Fibroblast of skin of left biceps (primary cell): ENCODE measurements around the gene TYW1B.
"Not testable (repeated sequence)": the region's sequence is repeated elsewhere in the genome, so short reads cannot be mapped to it uniquely, and the experiment has no call there.

Source experiments
- DNase-seq, 2 experiments: peaks; one replicate each; pipeline ENCODE4 v3.0.0-alpha.2; 2013; ENCODE audit warnings: low read depth in 2 of 2

TYW1B gene

GRCh38 chr7:72625721-72626423 is 202.1 kb downstream of the TYW1B start:
- DNase-seq = not testable (repeated sequence)

- no peak for DNase-seq
Measured at GRCh38 chr7:72622532-72622931, 205.5 kb downstream of the TYW1B start.

GRCh38 chr7:72621761-72622187 is 206.2 kb downstream of the TYW1B start:
- DNase-seq = not testable (repeated sequence)

- not testable (repeated sequence) for DNase-seq
Measured at GRCh38 chr7:72620923-72621322, 207.1 kb downstream of the TYW1B start.

- not testable (repeated sequence) for DNase-seq
Measured at GRCh38 chr7:72618435-72619180, 209.4 kb downstream of the TYW1B start.

- DNase-seq = not testable (repeated sequence)
Measured at GRCh38 chr7:72609761-72610160, 218.2 kb downstream of the TYW1B start.

- DNase-seq = not testable (repeated sequence)
Measured at GRCh38 chr7:72607988-72608387, 220.0 kb downstream of the TYW1B start.

- DNase-seq = not testable (repeated sequence)
Measured at GRCh38 chr7:72605863-72606431, 222.1 kb downstream of the TYW1B start.

- DNase-seq = not testable (repeated sequence)
Measured at GRCh38 chr7:72604771-72605611, 223.0 kb downstream of the TYW1B start.

GRCh38 chr7:72603476-72603875 is 224.5 kb downstream of the TYW1B start:
- DNase-seq = not testable (repeated sequence)

- no peak for DNase-seq
Measured at GRCh38 chr7:72603073-72603472, 224.9 kb downstream of the TYW1B start.

- not testable (repeated sequence) for DNase-seq
Measured at GRCh38 chr7:72601683-72602082, 226.3 kb downstream of the TYW1B start.

- not testable (repeated sequence) for DNase-seq
Measured at GRCh38 chr7:72590023-72590422, 238.0 kb downstream of the TYW1B start.

- DNase-seq = not testable (repeated sequence)
Measured at GRCh38 chr7:72587267-72587666, 240.7 kb downstream of the TYW1B start.

GRCh38 chr7:72584576-72584975 is 243.4 kb downstream of the TYW1B start:
- not testable (repeated sequence) for DNase-seq

- not testable (repeated sequence) for DNase-seq
Measured at GRCh38 chr7:72583620-72584361, 244.2 kb downstream of the TYW1B start.

GRCh38 chr7:72580142-72580770 is 247.7 kb downstream of the TYW1B start:
- not testable (repeated sequence) for DNase-seq

- DNase-seq = no peak
Measured at GRCh38 chr7:72577107-72577506, 250.9 kb downstream of the TYW1B start.

- not testable (repeated sequence) for DNase-seq
Measured at GRCh38 chr7:72561988-72562387, 266.0 kb downstream of the TYW1B start.

- not testable (repeated sequence) for DNase-seq
Measured at GRCh38 chr7:72559546-72559945, 268.5 kb downstream of the TYW1B start.
